Measurements from ENCODE around the gene ACAP3.
A peak's percentile ranks its signal among the peaks of the same experiment; 100 is the strongest.

The ACAP3 gene

GRCh38 chr1:1306070-1306660, 1.6 kb downstream of the ACAP3 start:
- TF ChIP-seq CTCF (IDR thresholded peaks at IDR 0.05; ENCODE audit: low read depth, low read length, missing control alignments), result peak; percentile 17
- H3K4me3 ChIP-seq (replicated peaks; ENCODE audit: low read depth, low read length), result peak overlapping the region; percentile 79
- DNase-seq (ENCODE audit: extremely low read depth, low read depth), result no peak

- peak overlapping the region; percentile 79 for H3K4me3 ChIP-seq (replicated peaks; ENCODE audit: low read depth, low read length)
- TF ChIP-seq CTCF (IDR thresholded peaks at IDR 0.05; ENCODE audit: low read depth, low read length, missing control alignments), result no peak
- DNase-seq (ENCODE audit: extremely low read depth, low read depth), result peak; percentile 48
Measured at GRCh38 chr1:1305300-1306069, 2.2 kb downstream of the ACAP3 start.

GRCh38 chr1:1304331-1305299, 3.1 kb downstream of the ACAP3 start:
- no peak for TF ChIP-seq CTCF (IDR thresholded peaks at IDR 0.05; ENCODE audit: low read depth, low read length, missing control alignments)
- peak; percentile 60 for DNase-seq (ENCODE audit: extremely low read depth, low read depth)
- peak overlapping the region; percentile 79 for H3K4me3 ChIP-seq (replicated peaks; ENCODE audit: low read depth, low read length)

- no peak for DNase-seq (ENCODE audit: extremely low read depth, low read depth)
- no peak overlapping the region for H3K4me3 ChIP-seq (replicated peaks; ENCODE audit: low read depth, low read length)
- TF ChIP-seq CTCF (IDR thresholded peaks at IDR 0.05; ENCODE audit: low read depth, low read length, missing control alignments), result no peak
Measured at GRCh38 chr1:1303736-1304135, 4.0 kb downstream of the ACAP3 start.

GRCh38 chr1:1302951-1303509, 4.7 kb downstream of the ACAP3 start:
- H3K4me3 ChIP-seq (replicated peaks; ENCODE audit: low read depth, low read length), result no peak overlapping the region
- no peak for TF ChIP-seq CTCF (IDR thresholded peaks at IDR 0.05; ENCODE audit: low read depth, low read length, missing control alignments)
- DNase-seq (ENCODE audit: extremely low read depth, low read depth), result no peak

- TF ChIP-seq CTCF (IDR thresholded peaks at IDR 0.05; ENCODE audit: low read depth, low read length, missing control alignments), result peak; percentile 57
- no peak overlapping the region for H3K4me3 ChIP-seq (replicated peaks; ENCODE audit: low read depth, low read length)
- no peak for DNase-seq (ENCODE audit: extremely low read depth, low read depth)
Measured at GRCh38 chr1:1302006-1302430, 5.7 kb downstream of the ACAP3 start.
